Memory B cell (primary cell): ENCODE measurements around the gene FBXO45.
"Not testable (repeated sequence)": the region's sequence is repeated elsewhere in the genome, so short reads cannot be mapped to it uniquely, and the experiment has no call there.

Experiments used
- ATAC-seq: fragments of 150-1000 bp; cut with Tn5 transposase; 2 replicates; pipeline ENCODE4 v1.10.0; 2021; ENCODE audit warnings: low read depth, mild to moderate bottlenecking, moderate library complexity
- DNase-seq, 2 donors: peaks; one replicate each; pipeline ENCODE4 v3.0.0; 2022; ENCODE audit warnings: low spot score in 2 of 2
- H3K27ac Mint-ChIP-seq: one replicate; pipeline ENCODE4 v1.8.0; 2022; ENCODE audit warnings: mild to moderate bottlenecking, moderate library complexity, mixed read lengths
- H3K27me3 Mint-ChIP-seq: one replicate; pipeline ENCODE4 v1.8.0; 2022; ENCODE audit warnings: mixed read lengths
- H3K36me3 Mint-ChIP-seq: one replicate; pipeline ENCODE4 v1.8.0; 2022; ENCODE audit warnings: mild to moderate bottlenecking, mixed read lengths
- H3K4me1 Mint-ChIP-seq: one replicate; pipeline ENCODE4 v1.8.0; 2022; ENCODE audit warnings: mixed read lengths
- H3K4me3 Mint-ChIP-seq: one replicate; pipeline ENCODE4 v1.8.0; 2022; ENCODE audit warnings: mild to moderate bottlenecking, moderate library complexity, mixed read lengths
- H3K9me3 Mint-ChIP-seq: one replicate; pipeline ENCODE4 v1.8.0; 2022; ENCODE audit warnings: mixed read lengths

The FBXO45 gene

GRCh38 chr3:196615234-196615633, 46.8 kb downstream of the FBXO45 start:
- H3K4me3 Mint-ChIP-seq, ATAC-seq, DNase-seq, H3K36me3 Mint-ChIP-seq, H3K27me3 Mint-ChIP-seq, H3K27ac Mint-ChIP-seq, H3K9me3 Mint-ChIP-seq, H3K4me1 Mint-ChIP-seq: not testable (repeated sequence)

- H3K27me3 Mint-ChIP-seq: no peaks in the 10 kb centered on the region
- H3K9me3 Mint-ChIP-seq: no peaks in the 10 kb centered on the region
- no peak overlapping the region for H3K27ac Mint-ChIP-seq
- no peak for DNase-seq
- H3K36me3 Mint-ChIP-seq: no peaks in the 10 kb centered on the region
- peaks cover 8% of the 10 kb centered on the region for H3K4me1 Mint-ChIP-seq
- ATAC-seq: no peak
- no peak overlapping the region for H3K4me3 Mint-ChIP-seq
Observed at GRCh38 chr3:196617256-196617655, 48.8 kb downstream of the FBXO45 start.

GRCh38 chr3:196619223-196619622, 50.8 kb downstream of the FBXO45 start:
- H3K36me3 Mint-ChIP-seq: no peaks in the 10 kb centered on the region
- H3K4me3 Mint-ChIP-seq: no peak overlapping the region
- peak overlapping the region; percentile 35 for H3K27ac Mint-ChIP-seq
- DNase-seq (no peak), ATAC-seq (no peak)
- no peaks in the 10 kb centered on the region for H3K27me3 Mint-ChIP-seq
- H3K4me1 Mint-ChIP-seq: peaks cover 5% of the 10 kb centered on the region
- no peaks in the 10 kb centered on the region for H3K9me3 Mint-ChIP-seq

GRCh38 chr3:196619627-196620026, 51.2 kb downstream of the FBXO45 start:
- H3K4me3 Mint-ChIP-seq, H3K4me1 Mint-ChIP-seq, H3K9me3 Mint-ChIP-seq, ATAC-seq, H3K27me3 Mint-ChIP-seq, DNase-seq, H3K36me3 Mint-ChIP-seq: not testable (repeated sequence)
- peak overlapping the region; percentile 87 for H3K27ac Mint-ChIP-seq

GRCh38 chr3:196620161-196620604, 51.7 kb downstream of the FBXO45 start:
- H3K9me3 Mint-ChIP-seq: no peaks in the 10 kb centered on the region
- DNase-seq (no peak), ATAC-seq (no peak)
- H3K4me3 Mint-ChIP-seq: no peak overlapping the region
- no peaks in the 10 kb centered on the region for H3K27me3 Mint-ChIP-seq
- H3K4me1 Mint-ChIP-seq: peaks cover 12% of the 10 kb centered on the region
- no peaks in the 10 kb centered on the region for H3K36me3 Mint-ChIP-seq
- H3K27ac Mint-ChIP-seq: peak overlapping the region; percentile 87

GRCh38 chr3:196620684-196621083, 52.2 kb downstream of the FBXO45 start:
- Mint-ChIP-seq H3K4me1 (peaks cover 15% of the 10 kb centered on the region), H3K4me3 (no peak overlapping the region), H3K27ac (peak overlapping the region; percentile 87), H3K27me3 (no peaks in the 10 kb centered on the region), H3K36me3 (no peaks in the 10 kb centered on the region), H3K9me3 (no peaks in the 10 kb centered on the region)
- ATAC-seq (no peak), DNase-seq (no peak)

- Mint-ChIP-seq H3K9me3 (no peaks in the 10 kb centered on the region), H3K36me3 (no peaks in the 10 kb centered on the region), H3K4me1 (peaks cover 15% of the 10 kb centered on the region), H3K4me3 (no peak overlapping the region), H3K27me3 (no peaks in the 10 kb centered on the region), H3K27ac (no peak overlapping the region)
- ATAC-seq: no peak
- no peak for DNase-seq
Observed at GRCh38 chr3:196621611-196622010, 53.2 kb downstream of the FBXO45 start.

- peak overlapping the region; percentile 81 for H3K4me3 Mint-ChIP-seq
- ATAC-seq: peak; percentile 99
- H3K4me1 Mint-ChIP-seq: peaks cover 15% of the 10 kb centered on the region
- H3K27me3 Mint-ChIP-seq: no peaks in the 10 kb centered on the region
- H3K36me3 Mint-ChIP-seq: no peaks in the 10 kb centered on the region
- DNase-seq: peak in 1 of 2 donors; percentile 61
- H3K9me3 Mint-ChIP-seq: no peaks in the 10 kb centered on the region
- peak overlapping the region; percentile 88 for H3K27ac Mint-ChIP-seq
Observed at GRCh38 chr3:196624067-196624790, 55.8 kb downstream of the FBXO45 start.

- no peaks in the 10 kb centered on the region for H3K9me3 Mint-ChIP-seq
- no peaks in the 10 kb centered on the region for H3K36me3 Mint-ChIP-seq
- DNase-seq: no peak
- H3K27ac Mint-ChIP-seq: peak overlapping the region; percentile 88
- no peaks in the 10 kb centered on the region for H3K27me3 Mint-ChIP-seq
- peaks cover 16% of the 10 kb centered on the region for H3K4me1 Mint-ChIP-seq
- no peak for ATAC-seq
- peak overlapping the region; percentile 81 for H3K4me3 Mint-ChIP-seq
Observed at GRCh38 chr3:196624907-196625306, 56.4 kb downstream of the FBXO45 start.

- Mint-ChIP-seq H3K27me3 (no peaks in the 10 kb centered on the region), H3K4me3 (no peak overlapping the region), H3K27ac (peak overlapping the region; percentile 40), H3K9me3 (no peaks in the 10 kb centered on the region), H3K36me3 (no peaks in the 10 kb centered on the region), H3K4me1 (peaks cover 14% of the 10 kb centered on the region)
- ATAC-seq (no peak), DNase-seq (no peak)
Observed at GRCh38 chr3:196625331-196625730, 56.9 kb downstream of the FBXO45 start.

GRCh38 chr3:196627918-196628231, 59.4 kb downstream of the FBXO45 start:
- Mint-ChIP-seq H3K4me1 (peaks cover 22% of the 10 kb centered on the region), H3K9me3 (no peaks in the 10 kb centered on the region), H3K4me3 (no peak overlapping the region), H3K36me3 (no peaks in the 10 kb centered on the region), H3K27ac (no peak overlapping the region), H3K27me3 (no peaks in the 10 kb centered on the region)
- DNase-seq (no peak), ATAC-seq (no peak)

- H3K9me3 Mint-ChIP-seq: no peaks in the 10 kb centered on the region
- DNase-seq: no peak
- H3K4me1 Mint-ChIP-seq: peaks cover 34% of the 10 kb centered on the region
- no peaks in the 10 kb centered on the region for H3K27me3 Mint-ChIP-seq
- H3K36me3 Mint-ChIP-seq: no peaks in the 10 kb centered on the region
- H3K27ac Mint-ChIP-seq: no peak overlapping the region
- ATAC-seq: no peak
- H3K4me3 Mint-ChIP-seq: no peak overlapping the region
Observed at GRCh38 chr3:196629228-196629627, 60.8 kb downstream of the FBXO45 start.

- Mint-ChIP-seq H3K27me3 (no peaks in the 10 kb centered on the region), H3K4me1 (peaks cover 36% of the 10 kb centered on the region), H3K36me3 (no peaks in the 10 kb centered on the region), H3K4me3 (peak overlapping the region; percentile 97), H3K27ac (peak overlapping the region; percentile 97), H3K9me3 (no peaks in the 10 kb centered on the region)
- ATAC-seq (peak; percentile 1), DNase-seq (no peak)
Observed at GRCh38 chr3:196631682-196632045, 63.2 kb downstream of the FBXO45 start.

- no peaks in the 10 kb centered on the region for H3K36me3 Mint-ChIP-seq
- H3K4me3 Mint-ChIP-seq: peak overlapping the region; percentile 97
- H3K27ac Mint-ChIP-seq: peak overlapping the region; percentile 97
- peaks cover 36% of the 10 kb centered on the region for H3K4me1 Mint-ChIP-seq
- peak; percentile 70 for ATAC-seq
- H3K9me3 Mint-ChIP-seq: no peaks in the 10 kb centered on the region
- peak; percentile 56 to 71 for DNase-seq
- H3K27me3 Mint-ChIP-seq: no peaks in the 10 kb centered on the region
Observed at GRCh38 chr3:196632046-196632751, 63.7 kb downstream of the FBXO45 start.
